Panc1 (cell line): ENCODE results near the gene HELZ.

Source experiments
- POLR2AphosphoS5 ChIP-seq: IDR thresholded peaks from 2 replicates; pipeline ENCODE4 v1.6.1; 2012; ENCODE audit warnings: mild to moderate bottlenecking, low read depth, low read length, moderate library complexity
- SIN3A ChIP-seq: IDR thresholded peaks from 2 replicates; pipeline ENCODE4 v1.6.1; 2012; ENCODE audit warnings: low read depth, mild to moderate bottlenecking, low read length, moderate library complexity, borderline replicate concordance; ENCODE audit not compliant: insufficient read depth
- TCF7L2 ChIP-seq: IDR thresholded peaks from 2 replicates; pipeline ENCODE4 v1.6.1; 2011; ENCODE audit warnings: mild to moderate bottlenecking, low read depth, low read length, inconsistent platforms
- TF ChIP-seq, protein P1 (sequence below): fragments of 450-650 bp; IDR thresholded peaks from 2 replicates; pipeline ENCODE4 v1.5.1; 2017; ENCODE audit warnings: mild to moderate bottlenecking
- TF ChIP-seq, protein P2 (sequence below), 2 experiments: IDR thresholded peaks; 2 replicates each; pipeline ENCODE4 v1.6.1; 2011 to 2012; ENCODE audit warnings: low read depth in 2 of 2, control low read depth in 1 of 2, low read length in 1 of 2, mild to moderate bottlenecking in 1 of 2, moderate library complexity in 1 of 2; ENCODE audit not compliant: insufficient read depth in 1 of 2

DNA sequence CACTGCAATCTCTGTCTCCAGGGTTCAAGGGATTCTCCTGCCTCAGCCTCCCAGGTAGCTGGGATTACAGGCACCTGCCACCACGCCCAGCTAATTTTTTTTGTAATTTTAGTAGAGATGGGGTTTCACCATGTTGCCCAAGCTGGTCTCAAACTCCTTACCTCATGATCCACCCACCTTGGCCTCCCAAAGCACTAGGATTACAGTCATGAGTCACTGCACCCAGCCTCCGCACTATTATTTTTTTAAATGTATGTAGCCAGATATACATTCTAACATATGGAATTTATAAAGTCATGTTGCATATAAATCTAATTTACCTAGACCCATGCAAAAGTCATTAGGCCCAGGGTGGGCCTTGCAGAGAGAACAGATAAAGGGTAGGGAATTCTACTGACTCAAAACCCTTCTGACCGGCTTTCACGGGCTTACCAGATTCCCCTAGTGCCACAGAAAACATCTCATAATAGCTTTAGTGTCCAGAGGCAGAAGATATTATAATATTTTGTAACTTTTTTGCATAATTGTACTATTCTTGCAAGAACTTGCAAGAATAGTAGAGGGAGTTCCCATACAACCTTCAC lies 20.5 kb upstream of the HELZ start:
- no peak for TF ChIP-seq POLR2AphosphoS5
- TF ChIP-seq, protein P1, sequence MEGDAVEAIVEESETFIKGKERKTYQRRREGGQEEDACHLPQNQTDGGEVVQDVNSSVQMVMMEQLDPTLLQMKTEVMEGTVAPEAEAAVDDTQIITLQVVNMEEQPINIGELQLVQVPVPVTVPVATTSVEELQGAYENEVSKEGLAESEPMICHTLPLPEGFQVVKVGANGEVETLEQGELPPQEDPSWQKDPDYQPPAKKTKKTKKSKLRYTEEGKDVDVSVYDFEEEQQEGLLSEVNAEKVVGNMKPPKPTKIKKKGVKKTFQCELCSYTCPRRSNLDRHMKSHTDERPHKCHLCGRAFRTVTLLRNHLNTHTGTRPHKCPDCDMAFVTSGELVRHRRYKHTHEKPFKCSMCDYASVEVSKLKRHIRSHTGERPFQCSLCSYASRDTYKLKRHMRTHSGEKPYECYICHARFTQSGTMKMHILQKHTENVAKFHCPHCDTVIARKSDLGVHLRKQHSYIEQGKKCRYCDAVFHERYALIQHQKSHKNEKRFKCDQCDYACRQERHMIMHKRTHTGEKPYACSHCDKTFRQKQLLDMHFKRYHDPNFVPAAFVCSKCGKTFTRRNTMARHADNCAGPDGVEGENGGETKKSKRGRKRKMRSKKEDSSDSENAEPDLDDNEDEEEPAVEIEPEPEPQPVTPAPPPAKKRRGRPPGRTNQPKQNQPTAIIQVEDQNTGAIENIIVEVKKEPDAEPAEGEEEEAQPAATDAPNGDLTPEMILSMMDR, result no peak
- no peak for TF ChIP-seq SIN3A
- TF ChIP-seq, protein P2, sequence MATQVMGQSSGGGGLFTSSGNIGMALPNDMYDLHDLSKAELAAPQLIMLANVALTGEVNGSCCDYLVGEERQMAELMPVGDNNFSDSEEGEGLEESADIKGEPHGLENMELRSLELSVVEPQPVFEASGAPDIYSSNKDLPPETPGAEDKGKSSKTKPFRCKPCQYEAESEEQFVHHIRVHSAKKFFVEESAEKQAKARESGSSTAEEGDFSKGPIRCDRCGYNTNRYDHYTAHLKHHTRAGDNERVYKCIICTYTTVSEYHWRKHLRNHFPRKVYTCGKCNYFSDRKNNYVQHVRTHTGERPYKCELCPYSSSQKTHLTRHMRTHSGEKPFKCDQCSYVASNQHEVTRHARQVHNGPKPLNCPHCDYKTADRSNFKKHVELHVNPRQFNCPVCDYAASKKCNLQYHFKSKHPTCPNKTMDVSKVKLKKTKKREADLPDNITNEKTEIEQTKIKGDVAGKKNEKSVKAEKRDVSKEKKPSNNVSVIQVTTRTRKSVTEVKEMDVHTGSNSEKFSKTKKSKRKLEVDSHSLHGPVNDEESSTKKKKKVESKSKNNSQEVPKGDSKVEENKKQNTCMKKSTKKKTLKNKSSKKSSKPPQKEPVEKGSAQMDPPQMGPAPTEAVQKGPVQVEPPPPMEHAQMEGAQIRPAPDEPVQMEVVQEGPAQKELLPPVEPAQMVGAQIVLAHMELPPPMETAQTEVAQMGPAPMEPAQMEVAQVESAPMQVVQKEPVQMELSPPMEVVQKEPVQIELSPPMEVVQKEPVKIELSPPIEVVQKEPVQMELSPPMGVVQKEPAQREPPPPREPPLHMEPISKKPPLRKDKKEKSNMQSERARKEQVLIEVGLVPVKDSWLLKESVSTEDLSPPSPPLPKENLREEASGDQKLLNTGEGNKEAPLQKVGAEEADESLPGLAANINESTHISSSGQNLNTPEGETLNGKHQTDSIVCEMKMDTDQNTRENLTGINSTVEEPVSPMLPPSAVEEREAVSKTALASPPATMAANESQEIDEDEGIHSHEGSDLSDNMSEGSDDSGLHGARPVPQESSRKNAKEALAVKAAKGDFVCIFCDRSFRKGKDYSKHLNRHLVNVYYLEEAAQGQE (IDR thresholded peaks at IDR 0.05; ENCODE audit: insufficient read depth in 1 of 2, low read depth in 2 of 2, low read length in 1 of 2), result no peak
- no peak for TF ChIP-seq TCF7L2
